Endothelial cell of umbilical vein (primary cell): ENCODE results near the gene MRPS27. TPM values are rescaled to one million over a fixed set of nuclear protein-coding genes. Genes with fewer than 3 reads are reported as not detected.
"Not testable (repeated sequence)": the region's sequence is repeated elsewhere in the genome, so short reads cannot be mapped to it uniquely, and the experiment has no call there.

Experiments used
- BruUV-seq: library from RNA; stranded (reverse); fragments of 400-500 nt; replicated peaks from 2 replicates; lab custom pipeline; 2021; lab: Mats Ljungman, UMichigan
- CTCF ChIA-PET: fragments of 300-600, 350-600 bp; sonication (Branson Sonifier 250); formaldehyde crosslinking; loops from one replicate; lab custom pipeline; 2021; ENCODE audit warnings: antibody characterized with exemption, inconsistent platforms; lab: Charles Lee
- POLR2A ChIA-PET: fragments of 300-600, 350-600 bp; sonication (Branson Sonifier 250); formaldehyde crosslinking; loops from one replicate; lab custom pipeline; 2021; ENCODE audit warnings: antibody characterized with exemption, inconsistent platforms; lab: Charles Lee
- DNase-seq: peaks from one replicate; pipeline ENCODE4 v3.0.0-alpha.2; 2011; ENCODE audit warnings: low read depth, low spot score
- FAIRE-seq: peaks from 2 replicates; lab custom pipeline; 2011; peaks lifted over from hg19 to GRCh38; lab: Jason Lieb, UNC
- H2AFZ ChIP-seq: 2 replicates; pipeline ENCODE4 v1.6.0; 2012; ENCODE audit warnings: low read depth, low read length, control low read depth, inconsistent platforms
- H3K27ac ChIP-seq: 2 replicates; pipeline ENCODE4 v1.5.1; 2011; ENCODE audit warnings: low read depth, mild to moderate bottlenecking, control low read depth, low read length, moderate library complexity; ENCODE audit not compliant: insufficient read depth
- H3K27me3 ChIP-seq, 2 experiments: 2 replicates each; pipeline versions ENCODE4 v1.6.0 to v1.6.1; 2011; ENCODE audit warnings: low read length in 2 of 2, mixed read lengths in 1 of 2; ENCODE audit not compliant: control insufficient read depth in 2 of 2, insufficient read depth in 2 of 2
- H3K36me3 ChIP-seq, 2 experiments: 2 replicates in 1 of 2; 3 replicates in 1 of 2; pipeline ENCODE4 v1.5.1; 2011; ENCODE audit warnings: low read length in 2 of 2, mild to moderate bottlenecking in 1 of 2, moderate library complexity in 1 of 2; ENCODE audit not compliant: control insufficient read depth in 2 of 2, insufficient read depth in 2 of 2; ENCODE audit errors: extremely low read depth in 1 of 2
- H3K4me1 ChIP-seq: 3 replicates; pipeline ENCODE4 v1.5.1; 2011; ENCODE audit warnings: mild to moderate bottlenecking, low read length; ENCODE audit not compliant: control insufficient read depth, insufficient read depth; ENCODE audit errors: extremely low read depth
- H3K4me2 ChIP-seq: 2 replicates; pipeline ENCODE4 v1.6.1; 2011; ENCODE audit warnings: low read length, control low read depth, mixed read lengths; ENCODE audit not compliant: insufficient read depth
- H3K4me3 ChIP-seq, 3 experiments: fragments of 200-600 bp in 1 of 3; sonication (generic), shearing (Covaris generic) in 1 of 3; replicated peaks in 1 of 3; 2 replicates each; pipeline ENCODE4 v1.5.1; 2011 to 2016; ENCODE audit warnings: control low read depth in 3 of 3, low read length in 3 of 3, mild to moderate bottlenecking in 2 of 3, inconsistent platforms in 1 of 3, low read depth in 1 of 3, moderate library complexity in 1 of 3; ENCODE audit not compliant: insufficient read depth in 1 of 3
- H3K79me2 ChIP-seq: 2 replicates; pipeline ENCODE4 v1.6.0; 2012; ENCODE audit warnings: low read length, inconsistent platforms; ENCODE audit not compliant: control insufficient read depth, insufficient read depth
- H3K9ac ChIP-seq: replicated peaks from 2 replicates; pipeline ENCODE3; 2011; ENCODE audit warnings: low read length, control low read depth; ENCODE audit not compliant: insufficient read depth; ENCODE audit errors: extremely low read depth
- H3K9me1 ChIP-seq: replicated peaks from 3 replicates; pipeline ENCODE4 v1.6.0; 2011; ENCODE audit warnings: mild to moderate bottlenecking, low read length; ENCODE audit not compliant: control insufficient read depth, insufficient read depth; ENCODE audit errors: extremely low read depth
- H3K9me3 ChIP-seq: replicated peaks from 2 replicates; pipeline ENCODE4 v1.5.1; 2012; ENCODE audit warnings: low read length, inconsistent platforms; ENCODE audit not compliant: control insufficient read depth, insufficient read depth
- H4K20me1 ChIP-seq: replicated peaks from 2 replicates; pipeline ENCODE3; 2011; ENCODE audit warnings: mild to moderate bottlenecking, low read length; ENCODE audit not compliant: control insufficient read depth, insufficient read depth; ENCODE audit errors: extremely low read depth
- CTCF ChIP-seq, 2 donors: IDR thresholded peaks; 1 replicate in 1 of 2; 2 replicates in 1 of 2; pipeline ENCODE4 v1.5.1; 2011; ENCODE audit warnings: low read length in 2 of 2, mild to moderate bottlenecking in 2 of 2, moderate library complexity in 2 of 2, control low read depth in 1 of 2, inconsistent platforms in 1 of 2, low read depth in 1 of 2; ENCODE audit not compliant: insufficient read depth in 1 of 2; ENCODE audit errors: extremely low read depth in 1 of 2
- EZH2 ChIP-seq: IDR thresholded peaks from 2 replicates; pipeline ENCODE4 v1.6.1; 2012; ENCODE audit warnings: borderline replicate concordance, low read depth, mild to moderate bottlenecking, moderate library complexity, low read length, inconsistent platforms; ENCODE audit not compliant: severe bottlenecking
- FOS ChIP-seq: IDR thresholded peaks from 2 replicates; pipeline ENCODE4 v1.6.1; 2011; ENCODE audit warnings: mild to moderate bottlenecking, low read length, moderate library complexity, borderline replicate concordance; ENCODE audit not compliant: insufficient read depth
- GATA2 ChIP-seq: IDR thresholded peaks from 2 replicates; pipeline ENCODE4 v1.7.0; 2011; ENCODE audit warnings: low read depth, mild to moderate bottlenecking, moderate library complexity, mixed read lengths, low read length; ENCODE audit not compliant: insufficient read length, insufficient read depth
- JUN ChIP-seq: IDR thresholded peaks from 2 replicates; pipeline ENCODE4 v1.6.1; 2011; ENCODE audit warnings: borderline replicate concordance, low read depth; ENCODE audit not compliant: insufficient read length, insufficient read depth
- MAX ChIP-seq: IDR thresholded peaks from 2 replicates; pipeline ENCODE4 v1.6.1; 2011; ENCODE audit not compliant: insufficient read depth, insufficient read length
- MYC ChIP-seq: IDR thresholded peaks from one replicate; pipeline ENCODE4 v1.6.1; 2011; ENCODE audit warnings: mild to moderate bottlenecking, low read depth, low read length
- POLR2A ChIP-seq: IDR thresholded peaks from 2 replicates; pipeline ENCODE4 v1.6.1; 2012; ENCODE audit warnings: low read depth, mild to moderate bottlenecking, control low read depth, low read length
- POLR2AphosphoS5 ChIP-seq: IDR thresholded peaks from 2 replicates; pipeline ENCODE4 v1.6.1; 2012; ENCODE audit warnings: low read depth, mild to moderate bottlenecking, control low read depth, low read length, moderate library complexity; ENCODE audit not compliant: insufficient read depth
- dilution Hi-C: fragments of 300-500 bp; cut with MboI; formaldehyde crosslinking; loops from one replicate; pipeline ENCODE4 v1.15.0; 2019; ENCODE audit warnings: low sequenced_read_pairs; ENCODE audit not compliant: extremely low pct_ligation_motif_present
- intact Hi-C: fragments of 100-400 bp; cut with micrococcal nuclease; formaldehyde crosslinking; loops from one replicate; pipeline ENCODE4 v1.10.0; 2022
- polyA plus RNA-seq, 4 experiments: library from polyadenylated mRNA; depleted of rRNA in 3 of 4; stranded (reverse) in 3 of 4; unstranded in 1 of 4; fragments of >200 nt; gene quantifications; 2 replicates each; pipeline versions ENCODE4 v1.2.1 to v1.2.3, GENCODE V29; 2011 to 2012; ENCODE audit warnings: missing spikeins in 1 of 4
- total RNA-seq: library from RNA; stranded (reverse); gene quantifications from 2 replicates; pipeline ENCODE4 v1.2.3, GENCODE V29; 2021

MRPS27 gene
- total and polyA plus RNA-seq, 2 donors (not counting 3 experiments of a cell fraction or from before 2014, with no cell fraction given), result 56.0 to 67.1 TPM

- H3K36me3 ChIP-seq, result peaks cover 2 to 10% of the 10 kb centered on the region in 2 experiments
- no peak for DNase-seq
- H4K20me1 ChIP-seq, result no peaks in the 10 kb centered on the region
- TF ChIP-seq MYC (no peak), MAX (no peak), CTCF (IDR thresholded peaks at IDR 0.05; ENCODE audit: extremely low read depth in 1 of 2, insufficient read depth in 1 of 2, low read depth in 1 of 2, low read length in 2 of 2) (no peak), JUN (no peak), EZH2 (no peak), POLR2AphosphoS5 (no peak), POLR2A (no peak), GATA2 (no peak), FOS (no peak)
- peaks cover under 1% of the 10 kb centered on the region for H3K4me1 ChIP-seq
- peaks cover 3% of the 10 kb centered on the region for H3K79me2 ChIP-seq
- no peaks in the 10 kb centered on the region for H3K27me3 ChIP-seq
- CTCF ChIA-PET, result no interaction called here
- dilution Hi-C loops (no loop called here), intact Hi-C loops (no loop called here)
- FAIRE-seq, result no peak
- H3K9ac ChIP-seq, result no peak overlapping the region
- BruUV-seq, result no TSS peak
- H2AFZ ChIP-seq, result no peak overlapping the region
- POLR2A ChIA-PET, result no interaction called here
- H3K4me3 ChIP-seq, result no peak overlapping the region
- no peaks in the 10 kb centered on the region for H3K9me1 ChIP-seq
- H3K27ac ChIP-seq, result no peak overlapping the region
- H3K9me3 ChIP-seq, result no peaks in the 10 kb centered on the region
- no peak overlapping the region for H3K4me2 ChIP-seq
These were observed 4.3 kb upstream of the MRPS27 start for GRCh38 chr5:72324189-72324825.

- H3K4me1 ChIP-seq, H3K9me3 ChIP-seq, H3K27me3 ChIP-seq, H3K9me1 ChIP-seq, FAIRE-seq, H3K36me3 ChIP-seq, dilution Hi-C loops, H4K20me1 ChIP-seq, DNase-seq, intact Hi-C loops: not testable (repeated sequence)
- peak overlapping the region; percentile 54 for H3K9ac ChIP-seq
- peaks cover 40% of the 10 kb centered on the region for H3K79me2 ChIP-seq
- H3K27ac ChIP-seq, result peak overlapping the region; percentile 14
- peak overlapping the region; percentile 49 to 80 (median 70) for H3K4me3 ChIP-seq
- peak overlapping the region; percentile 14 for H2AFZ ChIP-seq
- POLR2A ChIA-PET, result interaction anchor here (0.6 to 1.0 kb wide), 3 partner anchors 11 to 498 kb away, joined by 3 to 8 read pairs (median 7); no protein-coding TSS in a partner anchor
- peak overlapping the region; percentile 92 for H3K4me2 ChIP-seq
- CTCF ChIA-PET, result interaction anchor here (0.6 to 2.1 kb wide), 12 partner anchors 9 to 536 kb away, joined by 3 to 11 read pairs (median 4); no protein-coding TSS in a partner anchor
- TSS peak; percentile 69 for BruUV-seq
These were observed 535 bp downstream of the MRPS27 start for GRCh38 chr5:72319435-72319975.
